Rectal smooth muscle tissue (tissue), 1 donor: ENCODE measurements around the gene NDUFA7.
"Not testable (repeated sequence)": the region's sequence is repeated elsewhere in the genome, so short reads cannot be mapped to it uniquely, and the experiment has no call there.

ENCODE experiments used
- H3K27ac ChIP-seq: one replicate; pipeline ENCODE4 v1.7.0; 2013; ENCODE audit warnings: low read depth, low read length, inconsistent platforms
- H3K27me3 ChIP-seq: one replicate; pipeline ENCODE4 v1.7.0; 2013; ENCODE audit warnings: low read length; ENCODE audit not compliant: control insufficient read depth, insufficient read depth
- H3K36me3 ChIP-seq: one replicate; pipeline ENCODE4 v1.7.0; 2013; ENCODE audit warnings: low read length; ENCODE audit not compliant: control insufficient read depth, insufficient read depth
- H3K4me1 ChIP-seq: one replicate; pipeline ENCODE4 v1.7.0; 2013; ENCODE audit warnings: low read length; ENCODE audit not compliant: control insufficient read depth, insufficient read depth
- H3K4me3 ChIP-seq: one replicate; pipeline ENCODE4 v1.7.0; 2013; ENCODE audit warnings: low read length
- H3K9ac ChIP-seq: one replicate; pipeline ENCODE4 v1.7.0; 2013; ENCODE audit warnings: low read length

The NDUFA7 gene

DNA sequence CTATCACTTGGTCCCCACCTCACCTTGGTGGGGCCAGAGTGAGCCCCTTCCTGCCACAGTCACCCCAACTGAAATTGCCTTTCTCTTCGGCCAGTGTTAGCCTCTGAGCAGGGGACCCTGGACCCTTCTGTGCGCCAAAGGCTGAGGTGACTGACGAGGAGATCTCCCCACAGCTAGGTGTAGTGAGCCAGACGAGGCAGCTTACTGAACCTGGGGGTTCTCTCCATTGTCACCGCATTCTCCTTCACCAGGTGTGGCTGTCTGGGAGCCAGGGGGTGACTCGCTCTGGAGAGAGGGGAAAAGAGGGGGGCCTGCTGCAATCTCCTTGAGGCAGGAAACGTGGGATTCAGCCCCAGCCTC is 1.4 kb upstream of the NDUFA7 start:
- Histone ChIP-seq H3K27ac (no peak overlapping the region), H3K9ac (no peak overlapping the region), H3K27me3 (peaks cover 2% of the 10 kb centered on the region), H3K4me3 (peak overlapping the region; percentile 96), H3K4me1 (peaks cover 10% of the 10 kb centered on the region), H3K36me3 (peaks cover 3% of the 10 kb centered on the region)

- H3K9ac ChIP-seq = peak overlapping the region; percentile 95
- H3K27me3 ChIP-seq = peaks cover 2% of the 10 kb centered on the region
- H3K36me3 ChIP-seq = peaks cover 3% of the 10 kb centered on the region
- peak overlapping the region; percentile 91 for H3K27ac ChIP-seq
- H3K4me3 ChIP-seq = peak overlapping the region; percentile 96
- peaks cover 10% of the 10 kb centered on the region for H3K4me1 ChIP-seq
Observed at GRCh38 chr19:8321986-8322637, 937 bp upstream of the NDUFA7 start.

GRCh38 chr19:8320564-8321066 is 560 bp downstream of the NDUFA7 start:
- peaks cover 6% of the 10 kb centered on the region for H3K36me3 ChIP-seq
- peak overlapping the region; percentile 96 for H3K4me3 ChIP-seq
- H3K4me1 ChIP-seq = peaks cover 10% of the 10 kb centered on the region
- peak overlapping the region; percentile 91 for H3K27ac ChIP-seq
- peak overlapping the region; percentile 97 for H3K9ac ChIP-seq
- H3K27me3 ChIP-seq = peaks cover 2% of the 10 kb centered on the region

- Histone ChIP-seq H3K4me3 (peak overlapping the region; percentile 96), H3K36me3 (peaks cover 11% of the 10 kb centered on the region), H3K9ac (peak overlapping the region; percentile 97), H3K27ac (no peak overlapping the region), H3K4me1 (peaks cover 10% of the 10 kb centered on the region), H3K27me3 (peaks cover 2% of the 10 kb centered on the region)
Observed at GRCh38 chr19:8319807-8320520, 1.2 kb downstream of the NDUFA7 start.

GRCh38 chr19:8318835-8319234 is 2.3 kb downstream of the NDUFA7 start:
- H3K36me3 ChIP-seq = peaks cover 12% of the 10 kb centered on the region
- not testable (repeated sequence) for H3K27ac ChIP-seq

GRCh38 chr19:8316351-8317125 is 4.6 kb downstream of the NDUFA7 start:
- Histone ChIP-seq H3K27ac (no peak overlapping the region), H3K9ac (no peak overlapping the region), H3K4me3 (no peak overlapping the region), H3K4me1 (peaks cover 6% of the 10 kb centered on the region), H3K36me3 (peaks cover 20% of the 10 kb centered on the region), H3K27me3 (no peaks in the 10 kb centered on the region)

More at GRCh38 chr19:8318835-8319234, 2.3 kb downstream of the NDUFA7 start:
- not testable (repeated sequence) for H3K4me3 ChIP-seq, H3K9ac ChIP-seq, H3K4me1 ChIP-seq, H3K27me3 ChIP-seq

- not testable (repeated sequence) for H3K4me1 ChIP-seq, H3K27ac ChIP-seq, H3K9ac ChIP-seq, H3K4me3 ChIP-seq, H3K27me3 ChIP-seq
- H3K36me3 ChIP-seq = peaks cover 24% of the 10 kb centered on the region
Observed at GRCh38 chr19:8314981-8315640, 6.1 kb downstream of the NDUFA7 start.

GRCh38 chr19:8311461-8312260 is 9.5 kb downstream of the NDUFA7 start:
- H3K27me3 ChIP-seq = no peaks in the 10 kb centered on the region
- no peak overlapping the region for H3K9ac ChIP-seq
- peaks cover 12% of the 10 kb centered on the region for H3K4me1 ChIP-seq
- H3K4me3 ChIP-seq = no peak overlapping the region
- peaks cover 24% of the 10 kb centered on the region for H3K36me3 ChIP-seq
- no peak overlapping the region for H3K27ac ChIP-seq

DNA sequence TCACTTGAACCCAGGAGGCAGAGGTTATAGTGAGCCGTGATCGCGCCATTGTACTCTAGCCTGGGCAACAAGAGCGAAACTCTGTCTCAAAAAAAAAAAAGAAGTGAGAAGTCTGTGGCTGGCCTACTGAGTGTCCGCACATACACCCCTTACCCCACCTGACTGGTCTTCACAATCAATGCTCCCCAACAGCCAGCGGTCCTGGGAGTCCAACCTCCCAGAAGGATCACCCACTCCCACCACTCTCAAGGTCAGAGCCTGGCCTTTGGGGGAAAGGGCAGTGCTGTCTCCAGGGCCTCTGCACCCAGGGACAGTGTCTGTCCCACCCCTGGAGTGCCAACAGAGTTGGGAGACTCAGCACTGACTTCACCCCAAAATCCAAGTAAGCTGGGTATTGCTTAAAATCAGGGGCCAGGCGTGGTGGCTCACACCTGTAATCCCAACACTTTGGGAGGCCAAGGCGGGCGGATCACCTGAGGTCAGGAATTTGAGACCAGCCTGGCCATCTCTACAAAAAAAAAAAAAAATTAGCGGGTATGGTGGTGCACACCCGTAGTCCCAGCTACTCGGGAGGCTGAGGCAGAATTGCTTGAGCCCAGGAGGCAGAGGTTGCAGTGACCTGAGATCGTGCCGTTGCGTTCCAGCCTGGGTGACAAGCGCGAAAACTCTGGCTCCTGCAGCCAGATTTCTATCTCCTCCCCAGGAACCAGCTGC is 10.7 kb downstream of the NDUFA7 start:
- Histone ChIP-seq H3K4me3 (no peak overlapping the region), H3K27ac (no peak overlapping the region), H3K27me3 (no peaks in the 10 kb centered on the region), H3K9ac (no peak overlapping the region), H3K36me3 (peaks cover 20% of the 10 kb centered on the region), H3K4me1 (peaks cover 12% of the 10 kb centered on the region)

DNA sequence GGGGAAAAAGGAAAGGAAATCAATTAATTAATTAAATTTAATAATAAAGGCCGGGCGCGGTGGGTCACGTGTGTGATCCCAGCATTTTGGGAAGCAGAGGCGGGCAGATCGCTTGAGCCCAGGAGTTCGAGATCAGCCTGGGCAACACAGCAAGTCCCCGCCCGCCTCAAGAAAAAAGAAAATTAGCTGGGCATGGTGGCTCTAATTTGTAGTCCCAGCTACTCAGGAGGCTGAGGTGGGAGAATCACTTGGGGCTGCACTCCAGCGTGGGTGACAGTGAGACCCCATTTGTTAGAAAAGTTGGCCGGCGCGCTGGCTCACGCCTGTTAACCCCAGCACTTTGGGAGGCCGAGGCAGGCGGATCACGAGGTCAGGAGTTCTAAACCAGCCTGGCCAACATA is 12.3 kb downstream of the NDUFA7 start:
- Histone ChIP-seq H3K4me1 (peaks cover 12% of the 10 kb centered on the region), H3K4me3 (peak overlapping the region; percentile 67), H3K27me3 (no peaks in the 10 kb centered on the region), H3K9ac (no peak overlapping the region), H3K36me3 (peaks cover 12% of the 10 kb centered on the region), H3K27ac (no peak overlapping the region)
